Measurements from ENCODE around the gene CDCA7L. TPM values are rescaled to one million over a fixed set of nuclear protein-coding genes. Genes with fewer than 3 reads are reported as not detected.

The CDCA7L gene
- total and polyA plus RNA-seq, 2 of the 4 experiments (the other 2 are of a cell fraction), result 20.4 to 35.0 TPM

- POLR2A ChIA-PET (ENCODE audit: unreplicated experiment), result no interaction called here
- Histone ChIP-seq H2BK20ac (ENCODE audit: low read depth, low read length) (no peak overlapping the region), H4K8ac (ENCODE audit: low read depth in 2 of 2, low read length in 2 of 2) (no peak overlapping the region), H3K4ac (ENCODE audit: low read depth, low read length) (no peak overlapping the region), H3K14ac (replicated peaks; ENCODE audit: low read depth, low read length) (no peak overlapping the region), H2AK9ac (replicated peaks; ENCODE audit: low read depth, low read length, poor library complexity) (no peak overlapping the region), H3K18ac (ENCODE audit: low read depth, low read length) (no peak overlapping the region), H2AK5ac (ENCODE audit: low read depth, low read length) (no peak overlapping the region), H3K9me3 (ENCODE audit: control insufficient read depth, insufficient read depth, low read length) (no peaks in the 10 kb centered on the region), H2BK15ac (ENCODE audit: low read depth, low read length) (no peak overlapping the region), H4K20me1 (ENCODE audit: insufficient read depth, low read length) (no peaks in the 10 kb centered on the region), H3K27me3 (ENCODE audit: control insufficient read depth, insufficient read depth, low read length) (peaks cover 2% of the 10 kb centered on the region; the same call in 1 of the 2 replicates), H3K23ac (ENCODE audit: low read depth, low read length) (no peak overlapping the region), H4K91ac (ENCODE audit: insufficient read depth, low read depth, low read length) (no peak overlapping the region), H3K9me1 (ENCODE audit: insufficient read depth, low read length) (peaks cover 4% of the 10 kb centered on the region; the same call in 1 of the 2 replicates), H2AFZ (replicated peaks; ENCODE audit: low read length, poor library complexity) (no peak overlapping the region), H3K4me3 (ENCODE audit: insufficient read depth, low read depth, low read length) (no peak overlapping the region), H4K5ac (ENCODE audit: low read depth, low read length) (no peak overlapping the region), H3K79me1 (ENCODE audit: low read depth in 1 of 2, low read length in 2 of 2) (no peaks in the 10 kb centered on the region), H3K9ac (ENCODE audit: low read depth, low read length) (no peak overlapping the region), H3K56ac (ENCODE audit: extremely low read depth, insufficient read depth, low read length) (no peak overlapping the region), H3K4me2 (ENCODE audit: low read depth, low read length) (peak overlapping the region; percentile 30; the same call in 1 of the 2 replicates), H3K36me3 (ENCODE audit: control insufficient read depth, insufficient read depth, low read length) (no peaks in the 10 kb centered on the region), H2BK120ac (ENCODE audit: low read depth, low read length) (no peak overlapping the region), H3K4me1 (ENCODE audit: control insufficient read depth, insufficient read depth, low read length) (peaks cover 2% of the 10 kb centered on the region; the same call in 1 of the 2 replicates), H3K27ac (ENCODE audit: insufficient read depth, low read length) (no peak overlapping the region), H2BK5ac (ENCODE audit: low read depth, low read length, poor library complexity, severe bottlenecking) (peak overlapping the region; percentile 53)
- TF ChIP-seq MAFK (IDR thresholded peaks at IDR 0.05; ENCODE audit: low read depth, low read length), result peak; percentile 90
- no peak for TF ChIP-seq POLR2A (IDR thresholded peaks at IDR 0.05; ENCODE audit: low read depth, low read length)
- CTCF ChIA-PET, result no interaction called here
- no CpG with 5 or more reads among the region's 3 CpGs for WGBS, 2 experiments (ENCODE audit: extremely low coverage in 2 of 2, insufficient read length in 1 of 2)
- peak; percentile 99 for ATAC-seq (ENCODE audit: low read depth)
- in situ Hi-C loops (cut with MboI; ENCODE audit: low sequenced_read_pairs), result no loop called here
- intact Hi-C loops (cut with micrococcal nuclease), result no loop called here
- DNase-seq, result peak; percentile 83
- no TSS peak for BruUV-seq (replicated peaks)
- dilution Hi-C loops (cut with HindIII; ENCODE audit: low sequenced_read_pairs, unreplicated experiment), result no loop called here
These were observed 15.2 kb upstream of the CDCA7L start for GRCh38 chr7:21960922-21961321.
